Smooth muscle cell (in vitro differentiated cells): ENCODE results near the gene OTC. TPM values are rescaled to one million over a fixed set of nuclear protein-coding genes. Genes with fewer than 3 reads are reported as not detected.

Experiments used
- polyA plus RNA-seq: library from polyadenylated mRNA; unstranded; fragments of >200 nt; fragmentation: Nextera tagmentation; extraction: Ambion mirVana; gene quantifications from 2 replicates; pipeline ENCODE4 v1.2.1, GENCODE V29; 2016
- small RNA-seq: library from RNA; depleted of rRNA; stranded (forward); fragments of <200 nt; gene quantifications from one replicate; pipeline ENCODE3, GENCODE V24; 2014
- total RNA-seq: library from RNA; depleted of rRNA; stranded (reverse); fragments of >200 nt; gene quantifications from 2 replicates; pipeline ENCODE4 v1.2.3, GENCODE V29; 2014

OTC gene
- total and polyA plus RNA-seq, 2 experiments from 2014 or later: not detected

Small RNA genes within 50 kb of the gene (small RNA-seq; reads per million reads assigned to genes)
- gene RF00322: not detected

Other genes with a start within 250 kb of the OTC start
- gene SRPX, start 131.7 kb upstream of the OTC start, total RNA-seq: 35.0 and 46.1 TPM in 2 replicates
- 49.3 and 64.9 TPM in 2 replicates for gene SRPX, start 131.7 kb upstream of the OTC start, polyA plus RNA-seq
- gene RPGR, start 25.1 kb upstream of the OTC start, total RNA-seq: 9.2 and 11.5 TPM in 2 replicates
- gene RPGR, start 25.1 kb upstream of the OTC start, polyA plus RNA-seq: 2.1 and 2.4 TPM in 2 replicates
- 1.5 and 2.2 TPM in 2 replicates for gene TSPAN7, start 208.9 kb downstream of the OTC start, total RNA-seq
- gene TSPAN7, start 208.9 kb downstream of the OTC start, polyA plus RNA-seq: 3.3 and 3.9 TPM in 2 replicates